CD14-positive monocyte (primary cell): ENCODE measurements around the gene ORC3. TPM values are rescaled to one million over a fixed set of nuclear protein-coding genes. Genes with fewer than 3 reads are reported as not detected.

Experiments used
- DNase-seq, 3 donors: peaks; one replicate each; pipeline ENCODE4 v3.0.0-alpha.2; 2011 to 2022
- H2AFZ ChIP-seq: 2 replicates; pipeline ENCODE4 v1.6.0; 2012; ENCODE audit warnings: mild to moderate bottlenecking, low read depth, low read length, inconsistent platforms; ENCODE audit not compliant: insufficient read depth, poor library complexity, severe bottlenecking
- H3K27ac ChIP-seq, 2 donors: 1 replicate in 1 of 2; 2 replicates in 1 of 2; pipeline ENCODE4 v1.5.1; 2012 to 2013; ENCODE audit warnings: low read length in 2 of 2, control low read depth in 1 of 2, inconsistent platforms in 1 of 2, low read depth in 1 of 2, mild to moderate bottlenecking in 1 of 2
- H3K27me3 ChIP-seq, 2 donors: one replicate each; pipeline versions ENCODE4 v1.6.0 to v1.6.1; 2011 to 2013; ENCODE audit warnings: low read length in 2 of 2; ENCODE audit not compliant: control insufficient read depth in 2 of 2, insufficient read depth in 2 of 2
- H3K36me3 ChIP-seq, 2 donors: replicated peaks in 1 of 2; 1 replicate in 1 of 2; 2 replicates in 1 of 2; pipeline versions ENCODE4 v1.5.1 to v1.6.1; 2012 to 2013; ENCODE audit warnings: low read length in 2 of 2, control low read depth in 1 of 2, inconsistent platforms in 1 of 2, mild to moderate bottlenecking in 1 of 2; ENCODE audit not compliant: insufficient read depth in 2 of 2, control insufficient read depth in 1 of 2
- H3K4me1 ChIP-seq, 2 donors: 1 replicate in 1 of 2; 2 replicates in 1 of 2; pipeline versions ENCODE4 v1.5.1 to v1.6.1; 2012 to 2013; ENCODE audit warnings: low read length in 2 of 2, control low read depth in 1 of 2, inconsistent platforms in 1 of 2, mild to moderate bottlenecking in 1 of 2, moderate library complexity in 1 of 2; ENCODE audit not compliant: insufficient read depth in 2 of 2, control insufficient read depth in 1 of 2
- H3K4me2 ChIP-seq: replicated peaks from 2 replicates; pipeline ENCODE3; 2012; ENCODE audit warnings: low read length, moderate library complexity, mild to moderate bottlenecking; ENCODE audit not compliant: poor library complexity, severe bottlenecking; ENCODE audit errors: extremely low read depth
- H3K4me3 ChIP-seq, 3 experiments: fragments of 200-600 bp in 1 of 3; sonication (generic) in 1 of 3; replicated peaks in 1 of 3; 1 replicate in 2 of 3; 2 replicates in 1 of 3; pipeline ENCODE4 v1.5.1; 2011 to 2013; ENCODE audit warnings: low read length in 3 of 3, mild to moderate bottlenecking in 3 of 3, control low read depth in 2 of 3, low read depth in 2 of 3, inconsistent platforms in 1 of 3, moderate library complexity in 1 of 3
- H3K79me2 ChIP-seq: 2 replicates; pipeline ENCODE4 v1.6.0; 2012; ENCODE audit warnings: mild to moderate bottlenecking, control low read depth, inconsistent platforms, low read length, moderate library complexity; ENCODE audit not compliant: insufficient read depth
- H3K9ac ChIP-seq: 2 replicates; pipeline ENCODE4 v1.6.0; 2017; ENCODE audit warnings: low read length, mild to moderate bottlenecking; ENCODE audit not compliant: insufficient read depth, poor library complexity, severe bottlenecking
- H3K9me3 ChIP-seq, 2 donors: replicated peaks in 1 of 2; 1 replicate in 1 of 2; 2 replicates in 1 of 2; pipeline versions ENCODE4 v1.5.1 to v1.6.1; 2012 to 2013; ENCODE audit warnings: low read length in 2 of 2, control low read depth in 1 of 2; ENCODE audit not compliant: control insufficient read depth in 1 of 2, insufficient read depth in 1 of 2
- H4K20me1 ChIP-seq: 2 replicates; pipeline ENCODE4 v1.6.0; 2012; ENCODE audit warnings: mild to moderate bottlenecking, low read length, control low read depth, moderate library complexity; ENCODE audit not compliant: insufficient read depth
- H3K27ac Mint-ChIP-seq, 7 donors: one replicate each; pipeline ENCODE4 v1.8.0; 2020; ENCODE audit warnings: mild to moderate bottlenecking in 7 of 7, mixed read lengths in 7 of 7, moderate library complexity in 6 of 7, inconsistent platforms in 2 of 7
- H3K27me3 Mint-ChIP-seq, 3 donors: one replicate each; pipeline ENCODE4 v1.8.0; 2021 to 2022; ENCODE audit warnings: low read depth in 3 of 3, mild to moderate bottlenecking in 3 of 3, mixed read lengths in 3 of 3, moderate library complexity in 3 of 3, inconsistent platforms in 1 of 3
- H3K36me3 Mint-ChIP-seq, 2 donors: one replicate each; pipeline ENCODE4 v1.8.0; 2020; ENCODE audit warnings: mixed read lengths in 2 of 2, inconsistent platforms in 1 of 2, mild to moderate bottlenecking in 1 of 2
- H3K4me1 Mint-ChIP-seq: one replicate; pipeline ENCODE4 v1.8.0; 2020; ENCODE audit warnings: mild to moderate bottlenecking, mixed read lengths
- H3K4me3 Mint-ChIP-seq, 2 donors: one replicate each; pipeline ENCODE4 v1.8.0; 2020; ENCODE audit warnings: mild to moderate bottlenecking in 2 of 2, mixed read lengths in 2 of 2, moderate library complexity in 1 of 2
- H3K9me3 Mint-ChIP-seq, 7 donors: one replicate each; pipeline ENCODE4 v1.8.0; 2020 to 2022; ENCODE audit warnings: mixed read lengths in 7 of 7, mild to moderate bottlenecking in 6 of 7, moderate library complexity in 6 of 7, inconsistent platforms in 2 of 7
- whole genome bisulfite sequencing: methylation state at CpG from one replicate; pipeline ENCODE4 v1.1.5; 2013; ENCODE audit warnings: missing lambda C conversion rate; ENCODE audit not compliant: insufficient coverage; 5-methylcytosine and 5-hydroxymethylcytosine counted together
- intact Hi-C, 2 donors: fragments of 100-400 bp; cut with micrococcal nuclease; formaldehyde crosslinking; loops; one replicate each; pipeline versions ENCODE4 v1.15.0 to v1.15.1; 2023
- polyA plus RNA-seq, 3 donors: library from polyadenylated mRNA; depleted of rRNA in 1 of 3; unstranded in 2 of 3; stranded (reverse) in 1 of 3; fragments of 300-500 nt in 2 of 3; fragments of >200 nt in 1 of 3; fragmentation: Illumina TruSeq in 2 of 3; gene quantifications; 1 replicate in 2 of 3; 2 replicates in 1 of 3; pipeline ENCODE4 v1.2.3, GENCODE V29; 2012 to 2021
- TF ChIP-seq, protein P1 (sequence below): fragments of 200-600 bp; IDR thresholded peaks from one replicate; pipeline ENCODE4 v1.8.0; 2022; ENCODE audit warnings: antibody characterized with exemption, mild to moderate bottlenecking

ORC3 gene
- polyA plus RNA-seq, 3 donors: 9.1 to 20.7 (median 16.2) TPM

DNA sequence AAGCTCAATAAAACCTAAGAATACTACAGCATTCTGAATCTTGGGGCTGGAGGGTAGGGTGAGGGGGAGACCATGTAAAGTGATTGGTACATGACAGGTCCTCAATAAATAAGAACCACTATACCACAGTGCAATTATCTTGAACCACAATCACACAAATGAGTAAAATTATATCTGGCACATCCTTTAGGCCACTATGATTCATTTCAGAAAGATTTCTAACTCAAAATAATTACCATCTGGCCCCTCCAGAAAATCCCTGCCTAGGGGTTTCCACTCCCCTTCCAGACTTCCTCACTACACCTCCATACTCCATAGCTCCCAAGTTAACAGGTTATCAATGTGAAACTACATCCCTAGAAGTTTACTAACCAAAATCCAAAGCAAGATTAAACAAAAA lies 92.4 kb downstream of the ORC3 start:
- Histone ChIP-seq H3K27ac (peak overlapping the region in 1 of 2 donors; percentile 24), H3K4me3 (no peak overlapping the region), H3K4me1 (peaks cover 0 to 4% of the 10 kb centered on the region in 2 donors), H3K9me3 (no peaks in the 10 kb centered on the region), H4K20me1 (peaks cover 100% of the 10 kb centered on the region), H3K79me2 (peaks cover 99% of the 10 kb centered on the region), H3K4me2 (no peak overlapping the region), H3K9ac (no peak overlapping the region), H3K36me3 (peaks cover 32 to 57% of the 10 kb centered on the region in 2 donors), H3K27me3 (no peaks in the 10 kb centered on the region), H2AFZ (no peak overlapping the region)
- H3K27me3 Mint-ChIP-seq: no peaks in the 10 kb centered on the region
- TF ChIP-seq, protein P1, sequence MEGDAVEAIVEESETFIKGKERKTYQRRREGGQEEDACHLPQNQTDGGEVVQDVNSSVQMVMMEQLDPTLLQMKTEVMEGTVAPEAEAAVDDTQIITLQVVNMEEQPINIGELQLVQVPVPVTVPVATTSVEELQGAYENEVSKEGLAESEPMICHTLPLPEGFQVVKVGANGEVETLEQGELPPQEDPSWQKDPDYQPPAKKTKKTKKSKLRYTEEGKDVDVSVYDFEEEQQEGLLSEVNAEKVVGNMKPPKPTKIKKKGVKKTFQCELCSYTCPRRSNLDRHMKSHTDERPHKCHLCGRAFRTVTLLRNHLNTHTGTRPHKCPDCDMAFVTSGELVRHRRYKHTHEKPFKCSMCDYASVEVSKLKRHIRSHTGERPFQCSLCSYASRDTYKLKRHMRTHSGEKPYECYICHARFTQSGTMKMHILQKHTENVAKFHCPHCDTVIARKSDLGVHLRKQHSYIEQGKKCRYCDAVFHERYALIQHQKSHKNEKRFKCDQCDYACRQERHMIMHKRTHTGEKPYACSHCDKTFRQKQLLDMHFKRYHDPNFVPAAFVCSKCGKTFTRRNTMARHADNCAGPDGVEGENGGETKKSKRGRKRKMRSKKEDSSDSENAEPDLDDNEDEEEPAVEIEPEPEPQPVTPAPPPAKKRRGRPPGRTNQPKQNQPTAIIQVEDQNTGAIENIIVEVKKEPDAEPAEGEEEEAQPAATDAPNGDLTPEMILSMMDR: no peak
- H3K36me3 Mint-ChIP-seq: peaks cover 36 to 67% of the 10 kb centered on the region in 2 donors
- DNase-seq: no peak
- H3K4me3 Mint-ChIP-seq: no peak overlapping the region
- no peaks in the 10 kb centered on the region for H3K9me3 Mint-ChIP-seq
- intact Hi-C loops: no loop called here
- H3K4me1 Mint-ChIP-seq: peaks cover 42% of the 10 kb centered on the region
- H3K27ac Mint-ChIP-seq: peak overlapping the region in 6 of 7 donors; percentile 15 to 82 (median 52)

DNA sequence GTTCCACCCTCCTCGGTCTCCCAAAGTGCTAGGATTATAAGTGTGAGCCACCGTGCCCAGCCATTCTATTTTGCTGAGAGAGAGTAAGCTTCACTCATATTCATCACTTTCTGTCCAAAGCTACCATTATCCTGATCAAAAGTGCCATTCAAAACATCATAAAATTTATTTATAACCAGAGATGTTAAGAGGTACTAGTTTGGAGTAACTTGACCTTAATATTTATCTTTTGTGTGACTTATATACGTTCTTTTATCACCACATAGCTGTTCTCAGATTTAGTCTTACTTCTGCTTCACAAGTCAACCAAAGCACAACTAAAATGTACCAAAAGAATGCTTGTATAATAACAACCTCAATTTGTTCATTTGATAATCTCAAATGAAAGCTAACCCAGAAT lies 94.0 kb downstream of the ORC3 start:
- peaks cover 20 to 55% of the 10 kb centered on the region in 2 donors for H3K36me3 ChIP-seq
- no peak overlapping the region for H3K4me2 ChIP-seq
- no peaks in the 10 kb centered on the region for H3K27me3 Mint-ChIP-seq
- peak overlapping the region in 1 of 2 donors; percentile 6 for H3K27ac ChIP-seq
- peaks cover 0 to 4% of the 10 kb centered on the region in 2 donors for H3K4me1 ChIP-seq
- H3K36me3 Mint-ChIP-seq: peaks cover 26 to 66% of the 10 kb centered on the region in 2 donors
- H3K79me2 ChIP-seq: peaks cover 99% of the 10 kb centered on the region
- no peaks in the 10 kb centered on the region for H3K9me3 ChIP-seq
- intact Hi-C loops: no loop called here
- H3K4me3 ChIP-seq: no peak overlapping the region
- peaks cover 45% of the 10 kb centered on the region for H3K4me1 Mint-ChIP-seq
- H3K9ac ChIP-seq: no peak overlapping the region
- DNase-seq: no peak
- no peaks in the 10 kb centered on the region for H3K9me3 Mint-ChIP-seq
- no peak overlapping the region for H3K4me3 Mint-ChIP-seq
- H4K20me1 ChIP-seq: peaks cover 100% of the 10 kb centered on the region
- no CpG with 5 or more reads among the region's 3 CpGs for WGBS
- H3K27ac Mint-ChIP-seq: peak overlapping the region in 3 of 7 donors; percentile 9 to 90 (median 29)
- no peaks in the 10 kb centered on the region for H3K27me3 ChIP-seq
- H2AFZ ChIP-seq: no peak overlapping the region
- TF ChIP-seq, protein P1: no peak
